DMS79 (cell line): ENCODE results near the gene RTCB.

ENCODE experiments used
- DNase-seq: peaks from one replicate; lab custom pipeline; 2025; lab: John Stamatoyannopoulos, UW

RTCB gene

GRCh38 chr22:32339190-32340012 lies 72.6 kb downstream of the RTCB start:
- no peak for DNase-seq

- no peak for DNase-seq
Observed at GRCh38 chr22:32338757-32339156, 73.3 kb downstream of the RTCB start.
